Cortex of kidney (tissue), 1 donor: ENCODE measurements around the gene NEU4.

Experiments
- DNase-seq: peaks from one replicate; lab custom pipeline; 2025; lab: John Stamatoyannopoulos, UW

The NEU4 gene

DNA sequence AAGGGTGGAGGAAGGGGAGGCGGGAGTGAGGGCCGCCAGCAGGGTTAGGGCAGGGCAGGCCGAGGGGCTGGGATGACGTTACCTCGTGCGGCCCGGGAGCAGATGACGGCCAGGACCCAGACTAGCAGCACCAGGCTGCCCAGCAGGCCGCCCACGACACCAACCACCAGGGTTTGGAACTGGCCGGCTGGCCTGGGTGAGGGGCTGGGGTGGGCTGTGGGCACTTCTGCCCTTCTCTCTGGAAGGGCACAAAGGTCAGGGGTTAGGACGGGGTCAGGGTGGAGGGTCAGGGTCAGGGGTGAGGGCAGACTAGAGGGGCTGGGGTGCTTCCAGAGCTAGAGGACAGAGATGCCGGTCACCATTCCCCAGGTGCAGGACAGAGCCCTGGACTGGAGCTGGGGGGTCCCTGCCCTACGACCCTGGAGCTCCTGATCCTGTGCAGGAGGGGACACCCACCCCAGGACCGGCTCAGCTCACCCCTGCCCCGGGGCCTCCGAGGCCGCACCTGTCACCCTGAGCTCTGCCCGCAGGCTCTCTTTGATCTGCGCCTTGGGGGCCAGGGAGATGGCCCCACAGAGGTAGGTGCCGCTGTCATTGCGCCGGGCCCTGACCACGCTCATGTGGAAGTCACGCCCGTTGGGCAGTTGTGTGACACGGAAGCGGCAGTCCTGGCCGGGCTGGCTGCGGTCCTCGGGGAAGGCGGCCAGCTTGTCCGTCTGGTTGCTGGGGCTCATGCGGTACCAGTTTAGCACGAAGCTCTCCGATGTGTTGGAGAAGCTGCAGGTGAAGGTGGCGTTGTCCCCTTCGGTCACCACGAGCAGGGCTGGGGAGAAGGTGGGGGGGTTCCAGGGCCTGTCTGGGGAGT lies 43.4 kb downstream of the NEU4 start:
- no peak for DNase-seq

DNA sequence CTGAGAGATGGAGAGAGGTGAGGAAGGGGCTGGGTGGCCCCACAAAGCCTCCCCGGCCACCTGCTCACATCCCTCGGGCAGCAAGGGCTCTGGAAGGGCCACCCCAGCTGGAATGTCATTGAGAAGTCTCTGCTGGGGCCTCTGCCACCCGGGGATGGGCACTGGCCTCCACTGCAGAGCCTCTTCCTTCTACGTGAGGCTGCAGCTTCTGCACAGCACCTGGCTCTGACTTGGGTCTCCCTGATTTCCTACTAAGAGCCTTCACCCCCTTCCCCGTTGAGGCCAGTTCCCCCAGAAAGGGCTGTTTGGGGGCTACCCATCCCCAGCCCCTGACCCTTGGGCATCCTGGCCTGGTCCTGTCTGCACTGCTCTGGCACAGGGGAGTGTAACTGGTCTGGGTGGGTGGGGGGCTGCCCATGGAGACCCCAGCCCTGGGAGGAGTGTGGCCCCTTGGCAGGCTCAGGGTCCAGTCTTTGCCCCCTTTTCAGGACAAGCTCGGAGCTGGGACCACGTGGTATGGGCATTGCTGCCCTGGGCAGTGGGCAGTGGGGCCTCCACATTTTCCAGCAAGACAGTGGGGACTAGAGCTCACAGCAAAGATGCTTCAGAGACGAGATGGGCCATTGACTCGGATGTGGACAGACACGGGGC lies 44.1 kb downstream of the NEU4 start:
- DNase-seq, result no peak

DNA sequence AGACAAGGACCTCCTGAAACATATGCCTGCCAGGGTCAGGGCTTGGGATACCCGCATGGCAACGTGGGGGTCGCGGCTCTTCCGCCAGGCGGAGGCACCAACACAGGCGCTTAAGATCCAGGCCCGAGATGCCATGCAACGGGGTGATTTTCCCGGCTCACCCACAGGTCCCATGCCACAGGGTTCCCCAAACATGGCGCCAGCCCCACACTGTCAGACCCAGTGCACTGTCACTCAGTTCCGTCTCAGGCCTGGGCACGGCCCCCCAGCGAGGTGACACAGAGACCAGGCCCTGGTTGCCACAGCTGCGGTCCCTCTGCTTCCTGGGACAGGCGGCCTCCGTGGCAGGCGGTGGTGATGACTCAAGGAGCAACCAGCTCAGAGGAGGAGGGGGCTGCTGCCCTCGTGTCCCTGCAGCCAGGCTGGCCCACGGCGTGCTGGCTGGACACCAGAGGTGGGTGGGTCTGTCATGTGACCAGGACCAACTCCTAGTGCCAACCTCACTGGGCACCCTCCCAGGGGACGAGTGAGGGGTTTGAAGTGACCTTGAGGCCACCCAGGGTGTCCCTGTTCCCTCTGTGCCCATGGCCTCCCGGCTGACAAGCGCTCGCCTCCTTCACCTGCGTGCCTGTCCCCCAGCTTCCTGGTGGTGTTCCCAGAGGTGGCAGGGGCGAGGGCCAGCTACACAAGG lies 44.8 kb downstream of the NEU4 start:
- no peak for DNase-seq

DNA sequence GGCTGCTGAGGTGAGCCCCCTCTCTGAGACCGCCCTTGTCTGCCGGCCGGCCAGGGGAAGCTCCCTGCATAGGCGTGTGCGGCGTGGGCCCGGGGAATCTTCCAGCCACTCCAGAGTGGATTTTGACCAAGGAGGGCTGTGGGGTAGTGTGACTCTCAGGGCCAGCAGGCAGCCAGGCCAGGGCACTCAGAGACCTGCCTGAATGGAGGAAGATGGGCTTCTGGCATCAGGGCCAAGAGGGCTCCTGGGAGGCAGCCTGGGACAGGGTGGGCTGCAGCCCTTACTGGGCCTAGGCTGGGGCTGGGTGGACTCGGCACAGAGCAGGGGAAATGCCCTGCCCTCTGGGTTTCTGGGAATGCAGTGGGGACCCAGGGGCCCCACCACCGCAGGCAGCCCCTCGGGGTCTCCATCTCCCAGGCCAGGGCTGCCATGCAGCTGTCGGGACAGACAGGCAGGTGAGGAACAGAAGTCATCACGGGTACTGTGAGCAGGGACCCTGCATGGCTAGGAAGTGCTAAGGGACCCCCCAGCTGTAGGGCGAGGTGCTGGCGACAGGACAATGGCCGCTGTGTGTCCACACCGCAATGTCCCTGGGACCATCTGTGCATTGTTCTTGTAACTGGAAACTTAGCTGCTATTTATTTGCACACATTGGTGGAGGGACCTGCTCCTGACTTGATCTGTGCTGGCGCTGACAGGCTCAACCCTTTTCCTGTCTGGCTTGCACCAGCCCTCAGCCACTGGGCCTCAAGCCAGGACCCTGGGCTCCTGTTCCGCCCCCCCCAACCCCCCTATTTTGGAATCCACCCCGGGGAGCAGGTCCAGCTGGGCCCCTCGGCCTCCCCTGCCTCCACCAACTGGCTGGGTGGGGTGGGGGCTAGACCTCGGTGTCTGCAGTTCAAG lies 45.6 kb downstream of the NEU4 start:
- DNase-seq, result no peak

DNA sequence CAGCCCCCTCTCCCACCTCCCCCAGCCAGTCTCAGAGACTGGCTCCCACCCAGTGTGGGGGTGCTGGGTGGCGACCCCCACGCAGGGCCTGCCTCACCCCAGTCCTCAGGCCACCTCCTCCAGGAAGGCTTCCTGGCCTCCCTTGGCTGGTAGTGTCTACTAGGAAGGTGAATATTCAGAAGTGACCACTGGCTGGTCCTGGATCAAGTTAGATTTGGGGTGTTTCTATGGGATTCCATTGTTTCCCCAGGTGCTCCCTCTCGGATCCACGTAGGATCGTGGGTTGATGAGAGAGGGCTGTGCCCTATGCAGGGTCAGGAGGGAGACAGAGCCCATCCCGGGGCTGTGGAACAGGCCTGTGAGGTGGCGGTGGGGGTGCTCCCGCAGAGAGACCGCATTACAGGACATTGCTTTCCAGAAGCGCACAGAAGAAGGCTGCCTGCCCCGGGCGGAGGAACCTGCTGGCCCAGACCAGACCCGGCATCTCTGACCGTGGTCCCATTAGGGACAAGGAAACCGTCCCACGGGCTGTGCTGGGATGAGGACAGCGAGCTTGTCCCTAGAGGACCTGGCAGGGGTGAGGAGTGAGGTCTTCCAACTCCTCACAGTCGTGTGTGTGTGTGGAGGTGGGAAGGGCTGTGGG lies 46.4 kb downstream of the NEU4 start:
- no peak for DNase-seq

DNA sequence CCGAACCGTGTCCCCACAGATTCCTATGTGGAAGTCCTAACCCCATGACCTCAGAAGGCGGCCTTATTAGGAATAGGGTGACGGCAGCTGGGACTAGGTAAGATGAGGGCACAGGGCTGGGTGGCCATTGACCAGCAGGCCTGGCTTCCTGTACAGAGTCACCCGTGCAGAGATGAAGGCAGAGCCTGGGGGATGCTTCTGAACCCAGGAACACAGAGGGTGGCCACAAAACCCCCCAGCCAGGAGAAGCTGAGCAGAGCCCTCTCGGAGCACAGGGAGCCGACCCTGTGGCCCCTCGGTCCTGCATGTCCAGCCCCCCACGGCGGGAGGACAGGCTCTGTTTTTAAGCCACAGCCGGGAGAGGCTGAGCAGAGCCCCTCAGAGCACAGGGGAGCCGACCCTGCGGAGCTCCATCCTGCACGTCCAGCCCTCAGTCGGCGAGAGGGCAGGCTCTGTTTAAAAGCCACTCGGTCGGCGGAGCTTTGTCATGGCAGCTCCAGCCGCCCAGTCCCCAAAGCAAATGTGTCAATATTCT lies 47.0 kb downstream of the NEU4 start:
- no peak for DNase-seq

DNA sequence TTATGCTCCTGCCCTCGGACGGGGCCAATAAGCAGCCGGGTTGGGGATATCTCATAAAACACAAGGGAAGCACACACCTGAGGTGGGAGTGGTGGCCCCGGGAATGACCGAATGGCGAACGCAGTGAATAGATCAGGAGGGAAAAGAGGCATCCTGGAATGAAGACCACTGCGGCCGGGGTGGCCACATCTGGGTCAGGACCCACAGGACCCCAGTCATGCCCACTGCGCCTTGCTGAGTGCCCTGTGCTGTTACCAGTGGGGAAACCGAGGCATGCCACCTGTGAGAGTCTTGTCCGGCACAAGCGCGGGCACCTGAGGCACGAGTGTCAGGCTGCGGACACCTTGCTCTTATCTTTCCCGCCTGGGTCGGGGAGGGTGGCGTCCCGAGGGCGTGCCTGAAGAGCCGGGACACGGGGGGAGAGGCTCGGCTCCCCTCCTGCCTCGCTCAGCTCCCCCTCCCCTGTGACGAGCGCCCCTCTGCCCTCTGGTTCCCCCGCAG lies 48.1 kb downstream of the NEU4 start:
- DNase-seq, result no peak

DNA sequence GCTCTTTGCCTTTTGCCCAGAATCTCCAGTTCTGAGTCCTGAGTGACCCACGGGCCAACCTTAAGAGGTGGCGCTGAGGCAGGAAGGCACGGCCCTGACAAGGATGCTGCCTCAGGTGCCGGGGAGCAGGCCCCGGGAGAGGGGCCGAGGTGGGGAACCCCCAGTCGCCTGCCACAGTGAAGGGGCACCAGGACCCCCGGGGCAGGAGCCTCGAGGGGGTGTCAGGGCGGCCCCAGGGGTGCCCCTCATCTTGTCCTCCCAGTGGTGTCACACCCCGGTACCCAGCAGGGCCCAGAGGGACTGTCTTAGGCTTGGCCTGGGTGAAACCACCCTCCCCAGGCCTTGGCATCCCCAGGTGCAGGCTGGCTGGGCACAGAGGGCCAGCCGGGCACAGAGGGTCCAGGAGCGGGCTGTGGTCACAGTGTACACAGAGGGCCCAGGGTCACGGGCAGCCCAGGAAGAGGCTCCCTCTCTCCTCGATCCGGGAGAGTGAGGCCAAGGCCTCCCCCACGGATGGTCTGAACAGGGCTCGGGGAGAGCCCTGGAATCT lies 48.7 kb downstream of the NEU4 start:
- DNase-seq, result no peak

DNA sequence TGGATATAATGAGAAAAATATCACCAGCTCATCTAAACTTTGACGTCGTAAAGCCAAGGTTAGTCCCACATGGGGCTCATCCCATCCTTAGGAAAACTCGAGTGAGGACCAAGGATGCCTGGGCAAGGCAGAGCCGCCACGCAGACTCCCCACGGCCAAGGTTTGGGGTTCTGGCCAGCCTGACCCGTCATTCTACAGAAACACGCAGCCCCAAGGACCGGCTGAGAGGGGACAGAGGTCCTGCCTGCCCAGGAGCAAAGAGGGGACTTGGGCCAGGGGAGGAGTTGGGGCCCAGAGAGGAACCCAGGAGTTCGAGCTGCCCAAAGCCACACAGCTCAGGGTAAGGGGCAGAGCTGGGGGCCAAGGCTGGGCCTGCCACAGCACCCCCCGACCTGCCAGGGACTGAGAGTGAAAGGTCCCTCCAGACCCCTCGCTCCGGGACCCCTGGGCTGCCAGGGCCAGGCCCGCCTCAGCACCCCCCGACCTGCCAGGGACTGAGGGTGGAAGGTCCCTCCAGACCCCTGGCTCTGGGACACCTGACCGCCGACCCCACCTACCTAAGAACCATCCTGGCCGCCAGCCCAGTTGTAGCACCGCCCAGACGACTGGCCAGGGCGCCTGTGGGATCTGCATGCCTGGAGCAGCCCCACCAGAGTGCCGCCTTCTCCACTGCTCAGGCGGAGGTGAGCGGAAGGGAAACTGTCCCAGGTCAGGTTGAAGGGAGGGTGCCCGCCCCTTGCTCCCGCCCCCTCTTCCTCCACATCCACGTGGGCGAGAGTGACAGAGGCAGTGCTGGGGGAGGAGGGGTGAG lies 49.4 kb downstream of the NEU4 start, which contains the start of gene PDCD1:
Gene PDCD1 (minus strand): TSS at position 689 of the 811 bp plus-strand sequence. CDS start 56 bp downstream, at position 633.
- DNase-seq, result no peak

DNA sequence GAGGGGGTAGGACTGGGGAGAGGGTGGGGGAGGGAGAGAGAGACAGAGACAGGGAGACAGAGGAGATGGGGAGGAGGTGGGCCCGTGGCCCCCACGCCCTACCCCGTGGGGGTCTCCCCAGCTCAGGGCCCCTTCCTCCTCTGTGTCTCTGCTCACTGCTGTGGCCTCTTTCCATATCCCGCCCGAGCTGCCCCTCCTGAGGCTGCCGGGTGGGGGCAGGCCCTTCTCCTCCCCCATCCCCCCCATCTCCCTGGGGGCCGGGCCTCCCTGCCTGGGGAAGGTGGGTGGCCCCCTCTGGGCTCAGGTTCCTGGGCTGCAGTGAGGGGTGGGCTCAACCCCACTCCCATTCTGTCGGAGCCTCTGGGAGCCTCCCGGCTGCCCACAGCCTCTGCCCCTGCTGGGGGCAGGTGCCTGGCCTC lies 50.0 kb downstream of the NEU4 start:
- DNase-seq, result no peak

DNA sequence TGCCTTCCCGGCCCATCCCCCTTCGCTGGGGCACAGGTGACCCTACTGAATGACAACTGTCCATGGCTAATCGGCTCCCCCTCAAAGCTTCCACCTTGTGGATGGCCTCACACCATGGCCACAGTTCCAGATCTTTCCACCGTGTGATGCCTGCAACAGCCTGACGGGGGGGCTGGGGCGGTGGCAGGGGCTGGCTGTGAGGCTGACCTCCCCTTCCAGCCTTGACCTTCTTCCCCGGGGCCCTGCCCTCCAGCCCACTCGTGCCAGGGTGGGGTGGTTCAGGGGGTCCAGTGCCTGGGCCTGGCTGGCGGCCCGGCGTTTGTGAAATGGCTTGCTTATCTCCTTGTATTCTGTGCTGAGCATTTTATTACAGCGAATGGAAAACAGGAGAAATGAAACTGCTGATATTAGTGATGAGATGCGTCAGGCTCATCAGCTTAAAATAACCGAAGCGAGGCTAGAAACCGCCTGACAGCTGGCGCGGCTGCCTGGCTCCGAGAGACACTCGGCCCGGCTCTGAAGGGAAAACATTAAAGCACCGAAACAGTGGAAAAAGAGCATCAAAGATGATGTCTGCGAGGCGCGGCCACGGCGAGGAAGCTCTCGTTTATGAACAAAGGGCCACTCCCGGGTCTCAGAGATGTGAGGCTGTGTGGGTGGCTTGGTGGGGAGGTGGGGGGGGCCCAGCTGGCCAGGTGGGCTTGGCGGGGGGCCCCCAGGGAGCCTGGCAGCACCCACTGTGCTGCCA lies 50.6 kb downstream of the NEU4 start:
- no peak for DNase-seq

DNA sequence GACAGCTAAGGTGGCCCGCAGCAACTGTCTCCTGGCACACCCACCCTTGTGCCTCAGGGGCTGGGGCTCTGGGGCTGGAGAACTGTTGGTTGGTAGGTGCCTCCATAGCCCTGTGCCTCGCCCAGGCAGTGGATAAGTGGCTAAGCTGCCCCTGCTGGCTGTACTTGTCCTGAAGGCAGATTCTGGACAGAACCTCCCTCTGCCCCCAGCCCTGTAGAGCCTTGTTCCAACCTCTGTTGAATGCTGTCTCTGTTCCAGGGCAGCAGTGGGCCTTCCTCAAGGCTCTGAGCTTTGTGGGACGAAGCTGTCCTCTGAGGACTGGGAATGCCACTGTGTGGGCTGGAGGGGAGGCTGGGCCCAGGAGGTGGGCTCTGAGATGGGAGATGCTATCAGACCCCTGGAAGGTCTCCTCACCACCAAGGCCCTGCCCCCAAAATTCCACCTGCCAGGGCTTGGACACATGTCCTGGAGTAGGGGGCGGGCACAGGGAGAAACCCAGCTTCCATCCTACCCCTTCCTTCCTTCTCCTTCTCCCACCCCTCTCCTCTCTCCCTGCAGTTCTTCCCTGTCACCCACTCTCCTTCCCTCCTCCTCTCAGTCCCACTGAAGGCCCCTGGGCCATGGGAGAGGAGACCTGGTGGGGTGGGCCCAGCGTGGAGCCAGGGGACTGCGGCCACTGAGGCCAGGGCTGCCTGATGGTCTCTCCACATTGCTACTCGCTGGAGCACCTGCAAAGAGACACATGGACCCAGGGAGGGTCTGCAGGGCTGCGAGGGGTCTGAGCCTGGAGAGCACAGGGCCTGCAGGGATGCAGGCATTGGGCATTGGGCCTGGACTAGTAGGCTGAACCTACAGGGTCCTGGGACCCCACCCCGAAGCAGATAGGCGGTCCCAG lies 51.4 kb downstream of the NEU4 start:
- no peak for DNase-seq

DNA sequence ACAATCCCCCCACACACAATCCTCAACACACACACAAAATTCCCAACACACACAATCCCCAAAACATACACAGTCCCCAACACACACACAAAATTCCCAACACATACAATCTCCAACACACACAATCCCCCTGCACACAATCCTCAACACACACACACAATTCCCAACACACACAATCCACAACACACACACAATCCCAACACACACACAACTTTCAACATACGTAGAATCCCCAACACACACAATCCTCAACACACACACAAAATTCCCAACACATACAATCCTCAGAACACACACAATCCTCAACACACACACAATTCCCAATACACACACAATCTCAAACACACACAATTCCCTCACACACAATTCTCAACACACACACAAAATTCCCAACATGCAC lies 52.3 kb downstream of the NEU4 start:
- DNase-seq, result no peak

DNA sequence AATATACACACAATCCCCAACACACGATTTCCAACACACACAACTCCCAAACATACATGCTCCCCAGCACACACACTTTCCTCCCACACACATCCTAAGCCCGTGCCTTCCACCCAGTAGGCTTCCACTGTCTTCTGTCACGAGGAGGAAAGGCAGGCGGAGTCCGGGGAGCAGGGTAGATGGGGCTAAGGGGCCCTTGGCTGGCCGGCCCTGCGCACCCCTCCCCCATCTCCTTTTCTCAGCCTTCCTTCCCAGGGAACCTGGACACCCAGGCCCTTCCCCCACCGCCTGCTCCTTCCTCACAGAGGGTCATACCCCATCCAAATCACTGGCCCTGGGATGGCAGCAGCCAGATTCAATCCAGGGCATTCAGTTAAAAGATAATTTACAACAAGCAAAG lies 53.1 kb downstream of the NEU4 start:
- DNase-seq, result no peak

DNA sequence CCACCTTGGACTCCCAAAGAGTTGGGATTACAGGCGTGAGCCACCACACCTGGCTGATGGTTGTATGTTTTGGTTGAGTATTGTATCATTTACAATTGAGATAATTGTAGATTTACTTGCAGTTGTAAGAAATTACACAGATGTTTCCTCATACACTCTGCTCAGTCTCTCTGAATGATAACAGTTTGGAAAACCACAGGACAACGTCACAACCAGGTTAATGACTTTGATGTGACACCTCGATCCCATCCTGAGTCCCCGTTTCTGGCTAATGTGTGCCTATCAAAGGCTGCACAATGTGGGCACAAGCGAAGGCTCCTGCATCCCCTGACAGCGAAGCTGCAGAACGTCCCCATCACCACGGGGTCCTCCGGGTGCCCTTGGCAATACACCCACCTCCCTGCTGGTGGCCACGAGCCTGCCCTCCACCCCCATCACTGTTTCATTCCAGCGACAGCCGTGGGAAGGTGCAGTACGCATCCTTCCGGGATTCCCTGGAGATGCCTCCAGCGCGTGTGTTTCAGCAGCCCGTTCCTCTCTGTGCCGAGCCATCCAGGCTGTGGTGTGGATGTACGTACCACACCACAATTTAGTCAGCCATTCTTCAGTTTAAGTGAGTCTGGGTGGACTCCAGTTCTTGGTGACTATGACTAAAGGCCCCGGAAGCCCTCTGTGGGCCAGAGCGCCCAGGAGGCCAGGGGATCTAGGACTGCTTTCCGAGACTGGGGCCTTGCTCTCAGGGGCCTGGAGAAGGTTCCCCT lies 54.0 kb downstream of the NEU4 start:
- no peak for DNase-seq

DNA sequence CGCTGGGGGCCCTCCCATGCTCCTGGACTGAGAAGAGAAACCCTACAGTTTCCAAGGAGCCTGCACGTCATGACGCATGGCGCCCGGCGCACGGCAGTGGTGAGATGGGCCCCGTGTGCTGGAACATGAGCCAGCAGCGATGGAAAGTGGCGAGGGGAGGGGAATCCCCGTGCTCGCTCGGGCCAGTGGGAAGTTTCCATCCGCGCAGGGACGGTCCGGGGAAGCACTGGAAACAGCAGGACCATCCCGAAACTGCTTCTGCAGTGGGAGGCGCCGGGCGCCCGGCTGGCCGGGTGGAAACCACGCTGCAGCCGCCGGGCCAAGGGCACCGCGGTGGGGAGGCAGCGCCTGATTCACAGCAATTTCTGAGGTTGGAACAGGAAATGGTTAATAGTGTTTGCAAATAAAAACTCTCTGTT lies 54.6 kb downstream of the NEU4 start:
- DNase-seq, result no peak
